Erythroblast (primary cell): Measurements from ENCODE around the gene TNN.

Experiments used
- GATA1 ChIP-seq: IDR thresholded peaks from 2 replicates; pipeline ENCODE4 v1.6.1; 2011; ENCODE audit warnings: low read depth, mild to moderate bottlenecking, control low read depth, low read length, moderate library complexity
- POLR2A ChIP-seq: IDR thresholded peaks from 2 replicates; pipeline ENCODE4 v1.6.1; 2011; ENCODE audit warnings: mild to moderate bottlenecking, low read length

DNA sequence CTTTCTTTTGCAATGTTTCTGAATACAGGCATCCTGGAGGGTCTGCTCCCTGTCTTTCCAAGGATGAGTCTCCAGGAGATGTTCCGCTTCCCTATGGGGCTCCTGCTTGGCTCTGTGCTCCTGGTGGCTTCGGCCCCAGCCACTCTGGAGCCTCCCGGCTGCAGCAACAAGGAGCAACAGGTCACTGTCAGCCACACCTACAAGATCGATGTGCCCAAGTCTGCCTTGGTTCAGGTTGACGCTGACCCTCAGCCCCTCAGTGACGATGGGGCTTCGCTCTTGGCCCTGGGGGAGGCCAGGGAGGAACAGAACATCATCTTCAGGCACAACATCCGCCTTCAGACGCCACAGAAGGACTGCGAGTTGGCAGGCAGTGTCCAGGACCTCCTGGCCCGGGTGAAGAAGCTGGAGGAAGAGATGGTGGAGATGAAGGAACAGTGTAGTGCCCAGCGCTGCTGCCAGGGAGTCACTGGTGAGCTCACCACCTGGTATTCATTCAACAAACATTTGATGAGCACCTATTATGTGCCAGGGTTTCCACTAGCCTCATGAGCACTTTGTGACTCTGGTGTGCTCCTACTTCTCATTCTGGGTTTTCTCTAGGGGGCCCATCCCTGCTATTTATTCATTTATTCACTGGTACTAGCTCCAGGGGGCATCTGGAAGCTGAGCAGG is 9.9 kb downstream of the TNN start:
- TF ChIP-seq POLR2A (no peak), GATA1 (no peak)
